Neural progenitor cell (in vitro differentiated cells): ENCODE measurements around the gene TMSB15B. TPM values are rescaled to one million over a fixed set of nuclear protein-coding genes. Genes with fewer than 3 reads are reported as not detected.
"Not testable (repeated sequence)": the region's sequence is repeated elsewhere in the genome, so short reads cannot be mapped to it uniquely, and the experiment has no call there.

Experiments used
- DNase-seq: peaks from one replicate; pipeline ENCODE4 v3.0.0-alpha.2; 2016; ENCODE audit warnings: low spot score
- H2AFZ ChIP-seq: fragments of 200-600 bp; sonication (generic); replicated peaks from 2 replicates; pipeline ENCODE4 v1.6.1; 2016; ENCODE audit warnings: antibody characterized with exemption
- H3F3A ChIP-seq: fragments of 200-600 bp; sonication (generic); 2 replicates; pipeline ENCODE4 v1.6.1; 2016; ENCODE audit warnings: antibody characterized with exemption, low read depth
- H3K27ac ChIP-seq: fragments of 200-600 bp; sonication (generic); 2 replicates; pipeline ENCODE4 v1.5.1; 2016; ENCODE audit warnings: mild to moderate bottlenecking
- H3K27me3 ChIP-seq: fragments of 200-600 bp; sonication (generic); 2 replicates; pipeline ENCODE4 v1.6.1; 2016; ENCODE audit warnings: mild to moderate bottlenecking, moderate library complexity
- H3K36me3 ChIP-seq: fragments of 200-600 bp; sonication (generic); 2 replicates; pipeline ENCODE4 v1.5.1; 2016
- H3K4me1 ChIP-seq: fragments of 200-600 bp; sonication (generic); 2 replicates; pipeline ENCODE4 v1.6.1; 2016; ENCODE audit warnings: mixed run types
- H3K4me2 ChIP-seq: fragments of 200-600 bp; sonication (generic); 2 replicates; pipeline ENCODE4 v1.6.1; 2016
- H3K4me3 ChIP-seq: fragments of 200-600 bp; sonication (generic); 2 replicates; pipeline ENCODE4 v1.5.1; 2016
- H3K79me2 ChIP-seq: fragments of 200-600 bp; sonication (generic); 2 replicates; pipeline ENCODE4 v1.6.1; 2016; ENCODE audit warnings: low read depth
- H3K9ac ChIP-seq: fragments of 200-600 bp; sonication (generic); 2 replicates; pipeline ENCODE4 v1.6.1; 2016
- H3K9me3 ChIP-seq: fragments of 200-600 bp; sonication (generic); 2 replicates; pipeline ENCODE4 v1.5.1; 2016; ENCODE audit warnings: low read depth
- H4K20me1 ChIP-seq: fragments of 200-600 bp; sonication (generic); 2 replicates; pipeline ENCODE4 v1.6.1; 2016; ENCODE audit warnings: low read depth
- H3K27ac Mint-ChIP-seq: 3 replicates; pipeline ENCODE4 v1.8.0; 2021; ENCODE audit warnings: mixed read lengths
- H3K27me3 Mint-ChIP-seq: 2 replicates; pipeline ENCODE4 v1.8.0; 2022; ENCODE audit warnings: low read depth, mild to moderate bottlenecking, inconsistent platforms, moderate library complexity, mixed read lengths; ENCODE audit not compliant: insufficient read depth
- H3K36me3 Mint-ChIP-seq: 3 replicates; pipeline ENCODE4 v1.8.0; 2021; ENCODE audit warnings: mixed read lengths
- H3K4me1 Mint-ChIP-seq: 3 replicates; pipeline ENCODE4 v1.8.0; 2021; ENCODE audit warnings: mixed read lengths
- H3K4me3 Mint-ChIP-seq: 3 replicates; pipeline ENCODE4 v1.8.0; 2021; ENCODE audit warnings: mild to moderate bottlenecking, moderate library complexity, mixed read lengths
- H3K9me3 Mint-ChIP-seq: 3 replicates; pipeline ENCODE4 v1.8.0; 2020; ENCODE audit warnings: mixed read lengths
- EZH2 ChIP-seq: fragments of 200-600 bp; sonication (generic); IDR thresholded peaks from 2 replicates; pipeline ENCODE4 v1.6.1; 2017; ENCODE audit warnings: antibody characterized with exemption, mild to moderate bottlenecking, moderate library complexity
- EZH2phosphoT487 ChIP-seq: fragments of 200-600 bp; sonication (generic); IDR thresholded peaks from 2 replicates; pipeline ENCODE4 v1.6.1; 2017; ENCODE audit warnings: antibody characterized with exemption
- total RNA-seq: library from RNA; depleted of rRNA; stranded (reverse); fragments of >200 nt; gene quantifications from 2 replicates; pipeline ENCODE4 v1.2.3, GENCODE V29; 2015; ENCODE audit warnings: low replicate concordance
- TF ChIP-seq, protein P1 (sequence below): fragments of 200-600 bp; sonication (generic); IDR thresholded peaks from 2 replicates; pipeline ENCODE4 v1.5.1; 2017; ENCODE audit warnings: antibody characterized with exemption, mild to moderate bottlenecking

Gene TMSB15B
- total RNA-seq, 1 donor from 2014 or later = 47.4 TPM

DNA sequence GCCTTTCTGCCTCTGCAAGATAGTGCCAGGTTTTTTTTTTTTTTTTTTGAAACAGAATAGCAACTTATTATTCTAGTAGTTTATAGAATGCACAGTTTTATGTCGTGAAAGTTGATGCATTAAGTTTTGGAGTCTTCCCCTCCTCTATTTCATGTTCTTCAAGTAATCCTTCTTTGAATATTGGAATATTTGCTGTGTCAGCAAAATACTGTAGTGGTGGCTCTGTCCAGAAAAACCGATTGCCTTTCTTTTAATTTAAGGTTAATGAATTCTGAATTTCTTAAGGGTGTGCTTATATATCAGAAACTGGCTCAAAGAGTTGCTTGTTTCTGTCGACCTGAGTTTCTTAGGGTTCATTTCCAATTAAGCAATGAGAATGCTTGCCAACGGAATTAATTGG, 34.8 kb upstream of the TMSB15B start:
- Mint-ChIP-seq H3K4me1 (no peaks in the 10 kb centered on the region), H3K36me3 (peaks cover 16% of the 10 kb centered on the region), H3K27ac (no peak overlapping the region), H3K9me3 (peaks cover 5% of the 10 kb centered on the region), H3K4me3 (no peak overlapping the region), H3K27me3 (no peaks in the 10 kb centered on the region)
- Histone ChIP-seq H2AFZ (no peak overlapping the region), H3K27me3 (no peaks in the 10 kb centered on the region), H3K79me2 (no peaks in the 10 kb centered on the region), H3K27ac (no peak overlapping the region), H3K9ac (no peak overlapping the region), H3K4me2 (no peak overlapping the region), H3K4me3 (no peak overlapping the region), H3F3A (no peaks in the 10 kb centered on the region), H3K36me3 (no peaks in the 10 kb centered on the region), H3K4me1 (no peaks in the 10 kb centered on the region), H4K20me1 (no peaks in the 10 kb centered on the region), H3K9me3 (no peaks in the 10 kb centered on the region)
- DNase-seq = no peak
- TF ChIP-seq, protein P1, sequence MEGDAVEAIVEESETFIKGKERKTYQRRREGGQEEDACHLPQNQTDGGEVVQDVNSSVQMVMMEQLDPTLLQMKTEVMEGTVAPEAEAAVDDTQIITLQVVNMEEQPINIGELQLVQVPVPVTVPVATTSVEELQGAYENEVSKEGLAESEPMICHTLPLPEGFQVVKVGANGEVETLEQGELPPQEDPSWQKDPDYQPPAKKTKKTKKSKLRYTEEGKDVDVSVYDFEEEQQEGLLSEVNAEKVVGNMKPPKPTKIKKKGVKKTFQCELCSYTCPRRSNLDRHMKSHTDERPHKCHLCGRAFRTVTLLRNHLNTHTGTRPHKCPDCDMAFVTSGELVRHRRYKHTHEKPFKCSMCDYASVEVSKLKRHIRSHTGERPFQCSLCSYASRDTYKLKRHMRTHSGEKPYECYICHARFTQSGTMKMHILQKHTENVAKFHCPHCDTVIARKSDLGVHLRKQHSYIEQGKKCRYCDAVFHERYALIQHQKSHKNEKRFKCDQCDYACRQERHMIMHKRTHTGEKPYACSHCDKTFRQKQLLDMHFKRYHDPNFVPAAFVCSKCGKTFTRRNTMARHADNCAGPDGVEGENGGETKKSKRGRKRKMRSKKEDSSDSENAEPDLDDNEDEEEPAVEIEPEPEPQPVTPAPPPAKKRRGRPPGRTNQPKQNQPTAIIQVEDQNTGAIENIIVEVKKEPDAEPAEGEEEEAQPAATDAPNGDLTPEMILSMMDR = no peak
- no peak for TF ChIP-seq EZH2phosphoT487

DNA sequence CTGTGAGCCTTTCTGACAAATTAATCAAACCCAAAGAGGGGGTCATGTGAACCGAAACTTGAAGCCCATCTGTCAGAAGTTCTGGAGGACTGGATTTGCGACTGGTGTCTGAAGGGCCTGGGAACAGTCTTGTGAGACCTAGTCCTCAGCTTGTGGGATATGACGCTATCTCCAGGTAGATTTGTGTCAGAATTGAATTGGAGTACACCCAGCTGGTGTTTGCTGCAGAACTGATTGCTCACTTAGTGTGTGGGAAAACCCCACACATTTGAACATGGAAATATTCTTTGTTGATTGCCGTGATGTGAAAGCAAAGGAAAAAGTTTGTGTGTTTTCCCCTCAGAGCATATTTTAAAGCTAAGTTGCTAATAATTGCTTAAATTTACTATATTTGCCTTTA, 30.3 kb upstream of the TMSB15B start:
- H3K79me2 ChIP-seq = no peaks in the 10 kb centered on the region
- H4K20me1 ChIP-seq = no peaks in the 10 kb centered on the region
- H3K27ac ChIP-seq = no peak overlapping the region
- DNase-seq = no peak
- H3K9me3 ChIP-seq = no peaks in the 10 kb centered on the region
- H3K4me2 ChIP-seq = no peak overlapping the region
- no peaks in the 10 kb centered on the region for H3K4me1 ChIP-seq
- H3K9ac ChIP-seq = no peak overlapping the region
- TF ChIP-seq EZH2phosphoT487 = no peak
- TF ChIP-seq, protein P1 = no peak
- TF ChIP-seq EZH2 = no peak
- no peak overlapping the region for H2AFZ ChIP-seq
- H3F3A ChIP-seq = no peaks in the 10 kb centered on the region
- H3K27me3 Mint-ChIP-seq = no peaks in the 10 kb centered on the region
- H3K4me3 ChIP-seq = no peak overlapping the region
- peaks cover 24% of the 10 kb centered on the region for H3K36me3 Mint-ChIP-seq
- no peaks in the 10 kb centered on the region for H3K27me3 ChIP-seq
- H3K36me3 ChIP-seq = no peaks in the 10 kb centered on the region
- no peak overlapping the region for H3K4me3 Mint-ChIP-seq
- no peak overlapping the region for H3K27ac Mint-ChIP-seq
- peaks cover 23% of the 10 kb centered on the region for H3K9me3 Mint-ChIP-seq
- H3K4me1 Mint-ChIP-seq = no peaks in the 10 kb centered on the region

DNA sequence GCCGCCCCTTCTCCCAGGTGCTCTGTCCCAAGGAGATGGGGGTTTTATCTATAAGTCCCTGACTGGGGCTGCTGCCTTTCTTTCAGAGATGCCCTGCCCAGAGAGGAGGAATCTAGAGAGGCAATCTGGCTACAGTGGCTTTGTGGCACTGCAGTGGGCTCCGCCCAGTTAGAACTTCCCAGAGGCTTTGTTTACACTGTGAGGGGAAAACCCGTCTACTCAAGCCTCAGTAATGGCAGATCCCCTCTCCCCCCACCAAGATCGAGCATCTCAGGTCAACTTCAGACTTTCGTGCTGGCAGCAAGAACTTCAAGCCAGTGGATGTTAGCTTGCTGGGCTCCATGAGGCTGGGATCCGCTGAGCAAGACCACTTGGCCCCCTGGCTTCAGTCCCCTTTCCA, 22.2 kb upstream of the TMSB15B start:
- H3K9ac ChIP-seq, H3K36me3 Mint-ChIP-seq, H3K4me3 ChIP-seq, H3K4me2 ChIP-seq, H3K36me3 ChIP-seq, H2AFZ ChIP-seq, H3K9me3 ChIP-seq, H3K27ac ChIP-seq, H4K20me1 ChIP-seq, H3K27me3 Mint-ChIP-seq, H3K27me3 ChIP-seq, H3K4me1 ChIP-seq, DNase-seq, H3K4me3 Mint-ChIP-seq, H3K27ac Mint-ChIP-seq, H3F3A ChIP-seq, H3K4me1 Mint-ChIP-seq, H3K79me2 ChIP-seq: not testable (repeated sequence)
- H3K9me3 Mint-ChIP-seq = peaks cover 22% of the 10 kb centered on the region

DNA sequence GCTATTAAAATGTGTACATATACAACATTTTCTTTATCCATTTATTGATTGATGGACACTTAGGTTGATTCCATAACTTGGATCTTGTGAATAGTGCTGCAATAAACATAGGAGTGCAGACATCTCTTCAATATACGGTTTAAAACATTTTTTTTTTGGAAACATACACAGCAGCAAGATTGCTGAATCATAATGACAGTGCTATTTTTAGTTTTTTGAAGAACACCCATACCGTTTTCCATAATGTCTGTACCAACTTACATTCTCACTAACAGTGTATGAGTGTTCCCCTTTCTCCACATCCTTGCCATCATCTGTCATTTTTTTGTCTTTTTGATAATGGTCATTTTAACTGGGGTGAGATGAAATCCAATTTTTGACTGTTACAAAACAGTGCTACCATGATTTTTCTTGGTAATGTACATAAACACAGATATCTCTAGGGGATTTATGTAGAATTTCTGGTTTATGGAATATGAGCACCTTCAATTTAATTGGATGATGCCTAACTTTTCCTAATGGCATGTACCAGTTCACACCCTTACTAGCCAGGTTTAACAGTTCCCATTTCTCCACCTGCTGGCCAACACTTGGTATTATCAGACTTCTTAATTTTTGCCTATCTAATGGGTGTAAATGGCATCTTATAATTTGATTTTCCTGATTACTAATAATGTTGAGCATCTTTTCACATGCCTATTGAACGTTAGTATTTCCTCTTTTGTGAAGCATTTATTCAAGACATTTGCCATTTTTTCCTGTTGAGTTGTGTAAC, 21.0 kb upstream of the TMSB15B start:
- H2AFZ ChIP-seq = no peak overlapping the region
- no peak overlapping the region for H3K9ac ChIP-seq
- TF ChIP-seq, protein P1 = peak; percentile 56
- TF ChIP-seq EZH2phosphoT487 (no peak), EZH2 (no peak)
- peak; percentile 17 for DNase-seq
- no peaks in the 10 kb centered on the region for H3F3A ChIP-seq
- H4K20me1 ChIP-seq = no peaks in the 10 kb centered on the region
- Mint-ChIP-seq H3K4me3 (no peak overlapping the region), H3K27ac (no peak overlapping the region), H3K4me1 (no peaks in the 10 kb centered on the region), H3K9me3 (peaks cover 19% of the 10 kb centered on the region), H3K36me3 (peaks cover 6% of the 10 kb centered on the region), H3K27me3 (no peaks in the 10 kb centered on the region)
- H3K4me2 ChIP-seq = no peak overlapping the region
- H3K4me1 ChIP-seq = no peaks in the 10 kb centered on the region
- H3K4me3 ChIP-seq = no peak overlapping the region
- no peaks in the 10 kb centered on the region for H3K79me2 ChIP-seq
- no peak overlapping the region for H3K27ac ChIP-seq
- H3K27me3 ChIP-seq = no peaks in the 10 kb centered on the region
- H3K9me3 ChIP-seq = no peaks in the 10 kb centered on the region
- H3K36me3 ChIP-seq = no peaks in the 10 kb centered on the region
